Psoas muscle (tissue), 8 donors: ENCODE results near the gene CHCHD6. TPM values are rescaled to one million over a fixed set of nuclear protein-coding genes. Genes with fewer than 3 reads are reported as not detected.

Experiments used
- ATAC-seq, 4 donors: fragments of 200-7000 bp; cut with Tn5 transposase; one replicate each; pipeline ENCODE4 v1.9.1; 2020; ENCODE audit warnings: moderate library complexity in 3 of 4, mild to moderate bottlenecking in 2 of 4
- DNase-seq, 2 donors: peaks; one replicate each; pipeline ENCODE4 v3.0.0-alpha.2; 2020
- H3K27ac ChIP-seq: fragments of 200-600 bp; one replicate; pipeline ENCODE4 v1.8.0; 2022
- H3K27me3 ChIP-seq, 3 donors: fragments of 200-600 bp in 1 of 3; one replicate each; pipeline versions ENCODE4 v1.6.1 to v1.8.0; 2013 to 2022; ENCODE audit warnings: low read length in 2 of 3, mild to moderate bottlenecking in 2 of 3, moderate library complexity in 1 of 3; ENCODE audit not compliant: insufficient read depth in 3 of 3
- H3K36me3 ChIP-seq, 2 donors: fragments of 200-600 bp in 1 of 2; one replicate each; pipeline versions ENCODE4 v1.6.1 to v1.8.0; 2013 to 2022; ENCODE audit warnings: low read depth in 1 of 2, mild to moderate bottlenecking in 1 of 2, moderate library complexity in 1 of 2; ENCODE audit not compliant: insufficient read depth in 1 of 2
- H3K4me1 ChIP-seq: fragments of 200-600 bp; one replicate; pipeline ENCODE4 v1.8.0; 2022
- H3K4me3 ChIP-seq: fragments of 200-600 bp; one replicate; pipeline ENCODE4 v1.8.0; 2022; ENCODE audit warnings: mild to moderate bottlenecking
- H3K9me3 ChIP-seq: fragments of 200-600 bp; one replicate; pipeline ENCODE4 v1.8.0; 2022
- WGBS, 3 donors: extraction: QIAGEN DNeasy Blood & Tissue Kit; methylation state at CpG; one replicate each; pipeline versions ENCODE4 v1.1.6 to v1.1.7; 2013; 5-methylcytosine and 5-hydroxymethylcytosine counted together
- intact Hi-C, 2 donors: fragments of 100-400 bp; cut with DNase I; formaldehyde crosslinking; loops; one replicate each; pipeline versions ENCODE4 v1.11.0 to v1.14.2; 2022
- polyA plus RNA-seq, 3 donors: library from polyadenylated mRNA; stranded (reverse); fragments of 200-250 nt; gene quantifications; one replicate each; pipeline ENCODE4 v1.2.3, GENCODE V29; 2013
- total RNA-seq, 4 donors: library from RNA; stranded (reverse); fragmentation: NEBNext Ultra II Directional in 2 of 4; extraction: Animal tissue kit (Norgen Biotek cat#: 25700) in 2 of 4; gene quantifications; one replicate each; pipeline versions ENCODE4 v1.2.1 to v1.2.4, GENCODE V29; 2021 to 2023
- TF ChIP-seq, protein P1 (sequence below): fragments of 200-600 bp; IDR thresholded peaks from one replicate; pipeline ENCODE4 v1.8.0; 2022; ENCODE audit warnings: antibody characterized with exemption
- donor health status: healthy with polysubstance abuse.
- donor health status: DM: no; HTN: no; CAD: no; lungs with moderate emphysema.
- donor health status: Bipolar disorder and iron deficiency.
- donor health status: healthy.
- donor health status: DM: yes; HTN: yes; CAD: no.
- donor health status: DM: no; HTN: no; CAD: no.
- donor health status: DM: no; HTN: no; CAD: no.
- donor health status: DM: yes; HTN: yes; CAD: no.

Gene CHCHD6
- total and polyA plus RNA-seq, 7 donors: 2.4 to 13.8 (median 3.5) TPM

DNA sequence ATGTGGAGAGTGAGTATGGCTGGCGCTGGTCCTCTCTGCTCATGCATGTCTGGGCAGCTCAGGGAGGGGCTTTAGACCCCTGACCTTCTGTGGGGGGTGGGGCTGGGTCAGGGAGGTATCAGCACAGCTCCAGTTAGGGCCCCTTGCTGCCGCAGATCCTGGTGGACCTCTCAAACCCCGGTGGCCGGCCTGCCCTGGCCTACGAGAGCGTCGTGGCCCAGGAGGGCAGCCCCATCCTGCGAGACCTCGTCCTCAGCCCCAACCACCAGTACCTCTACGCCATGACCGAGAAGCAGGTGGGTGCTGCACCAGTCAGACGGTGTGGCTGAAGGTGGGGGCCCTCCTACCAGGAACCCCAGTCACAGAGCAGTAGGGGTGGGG lies 299.1 kb downstream of the CHCHD6 start:
- intact Hi-C loops: no loop called here
- TF ChIP-seq, protein P1, sequence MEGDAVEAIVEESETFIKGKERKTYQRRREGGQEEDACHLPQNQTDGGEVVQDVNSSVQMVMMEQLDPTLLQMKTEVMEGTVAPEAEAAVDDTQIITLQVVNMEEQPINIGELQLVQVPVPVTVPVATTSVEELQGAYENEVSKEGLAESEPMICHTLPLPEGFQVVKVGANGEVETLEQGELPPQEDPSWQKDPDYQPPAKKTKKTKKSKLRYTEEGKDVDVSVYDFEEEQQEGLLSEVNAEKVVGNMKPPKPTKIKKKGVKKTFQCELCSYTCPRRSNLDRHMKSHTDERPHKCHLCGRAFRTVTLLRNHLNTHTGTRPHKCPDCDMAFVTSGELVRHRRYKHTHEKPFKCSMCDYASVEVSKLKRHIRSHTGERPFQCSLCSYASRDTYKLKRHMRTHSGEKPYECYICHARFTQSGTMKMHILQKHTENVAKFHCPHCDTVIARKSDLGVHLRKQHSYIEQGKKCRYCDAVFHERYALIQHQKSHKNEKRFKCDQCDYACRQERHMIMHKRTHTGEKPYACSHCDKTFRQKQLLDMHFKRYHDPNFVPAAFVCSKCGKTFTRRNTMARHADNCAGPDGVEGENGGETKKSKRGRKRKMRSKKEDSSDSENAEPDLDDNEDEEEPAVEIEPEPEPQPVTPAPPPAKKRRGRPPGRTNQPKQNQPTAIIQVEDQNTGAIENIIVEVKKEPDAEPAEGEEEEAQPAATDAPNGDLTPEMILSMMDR: no peak
- Histone ChIP-seq H3K4me3 (no peak overlapping the region), H3K27me3 (no peaks in the 10 kb centered on the region), H3K36me3 (no peaks in the 10 kb centered on the region), H3K9me3 (no peaks in the 10 kb centered on the region), H3K27ac (no peak overlapping the region), H3K4me1 (peaks cover 18% of the 10 kb centered on the region)
- 91 to 99% (median 97%) methylated on average over 12 of the region's 12 CpGs for WGBS, 3 donors
- DNase-seq (no peak), ATAC-seq (no peak)

DNA sequence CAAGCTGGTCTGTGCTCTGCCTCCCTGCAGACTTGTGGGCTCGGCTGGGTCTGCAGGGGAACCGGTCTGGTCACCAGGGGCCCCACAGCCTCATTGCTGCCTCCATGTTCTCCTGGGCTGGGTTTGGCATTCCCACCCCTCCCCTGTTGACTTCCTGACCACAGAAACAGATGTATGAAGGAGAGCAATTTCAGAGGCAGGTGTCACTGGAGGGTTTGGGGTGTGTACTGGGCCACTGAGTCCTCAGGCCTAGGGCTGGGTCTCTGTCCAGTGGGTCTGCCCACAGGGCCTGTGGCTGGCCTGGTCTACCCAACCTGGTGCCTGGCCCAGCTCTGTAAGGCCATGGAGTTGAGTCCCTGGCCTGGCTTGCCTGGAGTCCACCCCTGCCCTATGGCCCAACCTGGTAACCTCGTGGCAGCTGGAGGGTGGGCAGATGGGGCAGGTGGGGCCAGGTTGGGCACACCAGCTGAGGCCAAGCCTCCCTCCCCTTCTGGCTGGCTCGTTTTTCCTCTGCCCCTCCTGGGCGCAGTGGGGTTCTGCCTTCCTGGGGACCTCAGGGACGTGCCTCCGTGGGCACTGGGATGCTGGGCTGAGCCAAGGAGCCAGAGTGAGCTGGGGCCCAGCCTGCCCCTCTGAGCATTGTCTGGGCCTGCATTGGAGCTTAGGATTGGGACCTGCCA lies 299.7 kb downstream of the CHCHD6 start:
- Histone ChIP-seq H3K4me3 (no peak overlapping the region), H3K27ac (no peak overlapping the region), H3K4me1 (peaks cover 18% of the 10 kb centered on the region), H3K27me3 (no peaks in the 10 kb centered on the region), H3K36me3 (no peaks in the 10 kb centered on the region), H3K9me3 (no peaks in the 10 kb centered on the region)
- 84 to 97% (median 89%) methylated on average over 6 to 7 of the region's 7 CpGs for WGBS, 3 donors
- DNase-seq: no peak
- intact Hi-C loops: no loop called here
- TF ChIP-seq, protein P1: no peak
- no peak for ATAC-seq

DNA sequence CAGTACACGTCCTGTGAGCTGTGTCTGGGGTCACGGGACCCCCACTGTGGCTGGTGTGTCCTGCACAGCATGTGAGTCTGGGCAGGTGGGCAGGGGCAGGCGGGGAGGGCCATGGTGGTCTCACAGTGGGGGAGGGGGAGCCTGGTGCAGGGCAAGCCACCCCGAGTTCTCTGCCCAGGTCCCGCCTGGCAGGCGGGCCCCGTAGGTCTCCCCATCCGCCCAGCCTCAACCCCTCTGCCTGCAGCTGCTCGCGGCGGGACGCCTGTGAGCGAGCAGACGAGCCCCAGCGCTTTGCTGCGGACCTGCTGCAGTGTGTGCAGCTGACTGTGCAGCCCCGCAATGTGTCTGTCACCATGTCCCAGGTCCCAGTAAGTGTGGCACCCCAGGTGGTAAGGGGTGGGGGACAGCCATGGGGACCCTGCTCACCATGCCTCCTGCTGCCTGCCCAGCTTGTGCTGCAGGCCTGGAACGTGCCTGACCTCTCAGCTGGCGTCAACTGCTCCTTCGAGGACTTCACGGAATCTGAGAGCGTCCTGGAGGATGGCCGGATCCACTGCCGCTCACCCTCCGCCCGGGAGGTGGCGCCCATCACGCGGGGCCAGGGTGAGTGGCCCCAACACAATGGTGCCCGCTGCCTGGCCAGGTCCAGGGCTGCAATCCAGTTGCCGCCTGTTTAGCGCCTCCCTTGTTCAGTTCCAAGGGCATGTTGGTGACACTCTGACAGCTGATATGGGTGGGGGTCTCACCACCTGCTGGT lies 300.8 kb downstream of the CHCHD6 start:
- Histone ChIP-seq H3K27me3 (no peaks in the 10 kb centered on the region), H3K36me3 (no peaks in the 10 kb centered on the region), H3K9me3 (no peaks in the 10 kb centered on the region), H3K27ac (no peak overlapping the region), H3K4me1 (peaks cover 18% of the 10 kb centered on the region), H3K4me3 (no peak overlapping the region)
- WGBS, 3 donors: 94 to 97% (median 96%) methylated on average over 24 to 32 of the region's 32 CpGs
- no peak for ATAC-seq
- TF ChIP-seq, protein P1: no peak
- intact Hi-C loops: no loop called here
- DNase-seq: no peak

DNA sequence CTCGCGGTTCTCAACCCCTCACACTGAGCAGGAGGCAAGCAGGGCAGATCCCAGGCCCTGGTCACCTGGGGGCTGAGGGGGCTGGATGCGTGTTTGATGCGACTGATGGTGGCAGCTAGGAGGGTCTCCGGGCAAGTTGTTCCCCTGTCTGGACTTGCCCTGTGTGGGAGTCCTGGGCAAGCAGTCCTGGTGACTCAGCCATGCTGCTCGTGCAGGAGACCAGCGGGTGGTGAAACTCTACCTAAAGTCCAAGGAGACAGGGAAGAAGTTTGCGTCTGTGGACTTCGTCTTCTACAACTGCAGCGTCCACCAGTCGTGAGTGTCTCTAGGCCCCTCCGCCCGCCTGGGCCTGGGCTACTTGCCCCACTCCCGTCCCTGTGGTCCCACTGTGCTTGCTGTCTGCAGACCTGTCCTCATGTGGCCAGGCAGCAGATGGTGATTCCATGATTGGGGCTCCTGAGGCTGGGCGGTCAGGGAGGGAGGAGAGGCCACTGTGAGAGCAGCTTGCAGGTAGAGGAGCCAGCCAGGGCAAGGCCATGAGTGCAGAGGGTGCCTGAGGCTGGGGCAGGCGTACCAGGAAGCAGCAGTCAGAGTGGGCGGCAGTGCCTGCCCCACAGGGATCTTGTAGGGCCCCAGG lies 301.9 kb downstream of the CHCHD6 start:
- Histone ChIP-seq H3K27ac (no peak overlapping the region), H3K4me3 (no peak overlapping the region), H3K36me3 (no peaks in the 10 kb centered on the region), H3K27me3 (no peaks in the 10 kb centered on the region), H3K9me3 (no peaks in the 10 kb centered on the region), H3K4me1 (peaks cover 9% of the 10 kb centered on the region)
- intact Hi-C loops: no loop called here
- DNase-seq (no peak), ATAC-seq (no peak)
- TF ChIP-seq, protein P1: no peak
- WGBS, 3 donors: 94 to 96% (median 95%) methylated on average over 16 to 17 of the region's 17 CpGs
